WI38 (cell line): Measurements from ENCODE around the gene ADAMTSL5.
A peak's percentile ranks its signal among the peaks of the same experiment; 100 is the strongest.

Experiments used
- H3K4me3 ChIP-seq: 2 replicates; pipeline ENCODE4 v1.5.1; 2011; ENCODE audit warnings: low read depth, mild to moderate bottlenecking, control low read depth, low read length
- CTCF ChIP-seq: IDR thresholded peaks from 2 replicates; pipeline ENCODE4 v1.5.1; 2012; ENCODE audit warnings: low read depth, mild to moderate bottlenecking, control low read depth, low read length

Gene ADAMTSL5

GRCh38 chr19:1467490-1468273, 45.1 kb downstream of the ADAMTSL5 start:
- H3K4me3 ChIP-seq, result no peak overlapping the region
- no peak for TF ChIP-seq CTCF

GRCh38 chr19:1467215-1467489, 45.7 kb downstream of the ADAMTSL5 start:
- no peak overlapping the region for H3K4me3 ChIP-seq
- TF ChIP-seq CTCF, result no peak

GRCh38 chr19:1466461-1467214, 46.2 kb downstream of the ADAMTSL5 start:
- no peak for TF ChIP-seq CTCF
- no peak overlapping the region for H3K4me3 ChIP-seq

- TF ChIP-seq CTCF, result no peak
Observed at GRCh38 chr19:1466018-1466460, 46.8 kb downstream of the ADAMTSL5 start.

GRCh38 chr19:1465191-1466016, 47.4 kb downstream of the ADAMTSL5 start:
- H3K4me3 ChIP-seq, result no peak overlapping the region
- peak; percentile 61 for TF ChIP-seq CTCF

More at GRCh38 chr19:1466018-1466460, 46.8 kb downstream of the ADAMTSL5 start:
- H3K4me3 ChIP-seq, result no peak overlapping the region

GRCh38 chr19:1461862-1462261, 51.0 kb downstream of the ADAMTSL5 start:
- TF ChIP-seq CTCF, result no peak
- H3K4me3 ChIP-seq, result no peak overlapping the region
